ENCODE data around the gene TMEM52.
"Not testable (repeated sequence)": the region's sequence is repeated elsewhere in the genome, so short reads cannot be mapped to it uniquely, and the experiment has no call there.

TMEM52 gene

GRCh38 chr1:1945782-1946393 lies 26.8 kb upstream of the TMEM52 start:
- DNase-seq = no peak

- peak; percentile 72 for DNase-seq
These were observed 24.9 kb upstream of the TMEM52 start for GRCh38 chr1:1943834-1944570.

GRCh38 chr1:1942753-1943656 lies 23.9 kb upstream of the TMEM52 start:
- no peak for DNase-seq

GRCh38 chr1:1941868-1942752 lies 23.0 kb upstream of the TMEM52 start:
- no peak for DNase-seq

GRCh38 chr1:1941211-1941841 lies 22.2 kb upstream of the TMEM52 start:
- DNase-seq = no peak

- no peak for DNase-seq
These were observed 21.0 kb upstream of the TMEM52 start for GRCh38 chr1:1940123-1940425.

GRCh38 chr1:1939296-1940122 lies 20.4 kb upstream of the TMEM52 start:
- DNase-seq = no peak

GRCh38 chr1:1938613-1939295 lies 19.7 kb upstream of the TMEM52 start:
- no peak for DNase-seq

GRCh38 chr1:1938276-1938573 lies 19.1 kb upstream of the TMEM52 start:
- no peak for DNase-seq

GRCh38 chr1:1937549-1938275 lies 18.6 kb upstream of the TMEM52 start:
- DNase-seq = no peak

- DNase-seq = no peak
These were observed 18.0 kb upstream of the TMEM52 start for GRCh38 chr1:1937061-1937460.

GRCh38 chr1:1934848-1935247 lies 15.8 kb upstream of the TMEM52 start:
- DNase-seq = not testable (repeated sequence)

- DNase-seq = no peak
These were observed 10.8 kb upstream of the TMEM52 start for GRCh38 chr1:1929639-1930545.

GRCh38 chr1:1929102-1929638 lies 10.1 kb upstream of the TMEM52 start:
- no peak for DNase-seq

GRCh38 chr1:1928231-1929101 lies 9.4 kb upstream of the TMEM52 start:
- no peak for DNase-seq

- no peak for DNase-seq
These were observed 8.7 kb upstream of the TMEM52 start for GRCh38 chr1:1927751-1928150.

GRCh38 chr1:1926886-1927660 lies 8.0 kb upstream of the TMEM52 start:
- DNase-seq = no peak

Data from NCI-H82 (cell line).